ENCODE data around the gene CHM. TPM values are rescaled to one million over a fixed set of nuclear protein-coding genes. Genes with fewer than 3 reads are reported as not detected.

The CHM gene
- total RNA-seq, 1 experiment from 2014 or later = 28.9 TPM

GRCh38 chrX:85988353-85988752, 59.0 kb downstream of the CHM start:
- H3K9me3 ChIP-seq (ENCODE audit: control insufficient read depth, insufficient read depth, low read depth, low read length) = no peaks in the 10 kb centered on the region
- H3K4me3 ChIP-seq (ENCODE audit: low read depth in 2 of 2, low read length in 2 of 2) = no peak overlapping the region
- in situ Hi-C loops (cut with HindIII; ENCODE audit: low pct_unique_long_range_greater_than_20kb, low sequenced_read_pairs) = no loop called here
- ATAC-seq (no peak), DNase-seq (ENCODE audit: low read depth, low spot score) (no peak)
- H3K4me1 ChIP-seq (ENCODE audit: control insufficient read depth, insufficient read depth, low read length) = peaks cover 9% of the 10 kb centered on the region
- POLR2A ChIA-PET = no interaction called here
- BruUV-seq (replicated peaks) = no TSS peak
- TF ChIP-seq TCF7L2 (IDR thresholded peaks at IDR 0.05; ENCODE audit: low read depth, low read length) (no peak), SIN3A (IDR thresholded peaks at IDR 0.05; ENCODE audit: borderline replicate concordance, insufficient read depth, low read depth, low read length) (no peak), POLR2AphosphoS5 (IDR thresholded peaks at IDR 0.05; ENCODE audit: low read depth, low read length) (no peak)
- TF ChIP-seq, protein P1, sequence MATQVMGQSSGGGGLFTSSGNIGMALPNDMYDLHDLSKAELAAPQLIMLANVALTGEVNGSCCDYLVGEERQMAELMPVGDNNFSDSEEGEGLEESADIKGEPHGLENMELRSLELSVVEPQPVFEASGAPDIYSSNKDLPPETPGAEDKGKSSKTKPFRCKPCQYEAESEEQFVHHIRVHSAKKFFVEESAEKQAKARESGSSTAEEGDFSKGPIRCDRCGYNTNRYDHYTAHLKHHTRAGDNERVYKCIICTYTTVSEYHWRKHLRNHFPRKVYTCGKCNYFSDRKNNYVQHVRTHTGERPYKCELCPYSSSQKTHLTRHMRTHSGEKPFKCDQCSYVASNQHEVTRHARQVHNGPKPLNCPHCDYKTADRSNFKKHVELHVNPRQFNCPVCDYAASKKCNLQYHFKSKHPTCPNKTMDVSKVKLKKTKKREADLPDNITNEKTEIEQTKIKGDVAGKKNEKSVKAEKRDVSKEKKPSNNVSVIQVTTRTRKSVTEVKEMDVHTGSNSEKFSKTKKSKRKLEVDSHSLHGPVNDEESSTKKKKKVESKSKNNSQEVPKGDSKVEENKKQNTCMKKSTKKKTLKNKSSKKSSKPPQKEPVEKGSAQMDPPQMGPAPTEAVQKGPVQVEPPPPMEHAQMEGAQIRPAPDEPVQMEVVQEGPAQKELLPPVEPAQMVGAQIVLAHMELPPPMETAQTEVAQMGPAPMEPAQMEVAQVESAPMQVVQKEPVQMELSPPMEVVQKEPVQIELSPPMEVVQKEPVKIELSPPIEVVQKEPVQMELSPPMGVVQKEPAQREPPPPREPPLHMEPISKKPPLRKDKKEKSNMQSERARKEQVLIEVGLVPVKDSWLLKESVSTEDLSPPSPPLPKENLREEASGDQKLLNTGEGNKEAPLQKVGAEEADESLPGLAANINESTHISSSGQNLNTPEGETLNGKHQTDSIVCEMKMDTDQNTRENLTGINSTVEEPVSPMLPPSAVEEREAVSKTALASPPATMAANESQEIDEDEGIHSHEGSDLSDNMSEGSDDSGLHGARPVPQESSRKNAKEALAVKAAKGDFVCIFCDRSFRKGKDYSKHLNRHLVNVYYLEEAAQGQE (IDR thresholded peaks at IDR 0.05; ENCODE audit: insufficient read depth in 1 of 2, low read depth in 2 of 2, low read length in 1 of 2) = no peak
- TF ChIP-seq, protein P2, sequence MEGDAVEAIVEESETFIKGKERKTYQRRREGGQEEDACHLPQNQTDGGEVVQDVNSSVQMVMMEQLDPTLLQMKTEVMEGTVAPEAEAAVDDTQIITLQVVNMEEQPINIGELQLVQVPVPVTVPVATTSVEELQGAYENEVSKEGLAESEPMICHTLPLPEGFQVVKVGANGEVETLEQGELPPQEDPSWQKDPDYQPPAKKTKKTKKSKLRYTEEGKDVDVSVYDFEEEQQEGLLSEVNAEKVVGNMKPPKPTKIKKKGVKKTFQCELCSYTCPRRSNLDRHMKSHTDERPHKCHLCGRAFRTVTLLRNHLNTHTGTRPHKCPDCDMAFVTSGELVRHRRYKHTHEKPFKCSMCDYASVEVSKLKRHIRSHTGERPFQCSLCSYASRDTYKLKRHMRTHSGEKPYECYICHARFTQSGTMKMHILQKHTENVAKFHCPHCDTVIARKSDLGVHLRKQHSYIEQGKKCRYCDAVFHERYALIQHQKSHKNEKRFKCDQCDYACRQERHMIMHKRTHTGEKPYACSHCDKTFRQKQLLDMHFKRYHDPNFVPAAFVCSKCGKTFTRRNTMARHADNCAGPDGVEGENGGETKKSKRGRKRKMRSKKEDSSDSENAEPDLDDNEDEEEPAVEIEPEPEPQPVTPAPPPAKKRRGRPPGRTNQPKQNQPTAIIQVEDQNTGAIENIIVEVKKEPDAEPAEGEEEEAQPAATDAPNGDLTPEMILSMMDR (IDR thresholded peaks at IDR 0.05) = no peak
- no peak overlapping the region for H3K27ac ChIP-seq (ENCODE audit: low read length)
- no peaks in the 10 kb centered on the region for H3K27me3 ChIP-seq (ENCODE audit: control insufficient read depth, insufficient read depth, low read length)
- intact Hi-C loops (cut with micrococcal nuclease; ENCODE audit: unreplicated experiment) = no loop called here
- no peaks in the 10 kb centered on the region for H3K36me3 ChIP-seq (ENCODE audit: control insufficient read depth, insufficient read depth, low read length)
- CTCF ChIA-PET = no interaction called here

GRCh38 chrX:85980286-85980685, 67.1 kb downstream of the CHM start:
- TF ChIP-seq, protein P2 (IDR thresholded peaks at IDR 0.05) = no peak
- TF ChIP-seq, protein P1 (IDR thresholded peaks at IDR 0.05; ENCODE audit: insufficient read depth in 1 of 2, low read depth in 2 of 2, low read length in 1 of 2) = no peak
- TF ChIP-seq SIN3A (IDR thresholded peaks at IDR 0.05; ENCODE audit: borderline replicate concordance, insufficient read depth, low read depth, low read length) (no peak), TCF7L2 (IDR thresholded peaks at IDR 0.05; ENCODE audit: low read depth, low read length) (no peak), POLR2AphosphoS5 (IDR thresholded peaks at IDR 0.05; ENCODE audit: low read depth, low read length) (no peak)
- no peaks in the 10 kb centered on the region; the same call in 1 of the 2 replicates for H3K36me3 ChIP-seq (ENCODE audit: control insufficient read depth, insufficient read depth, low read length)
- H3K4me3 ChIP-seq (ENCODE audit: low read depth in 2 of 2, low read length in 2 of 2) = no peak overlapping the region
- intact Hi-C loops (cut with micrococcal nuclease; ENCODE audit: unreplicated experiment) = no loop called here
- BruUV-seq (replicated peaks) = no TSS peak
- H3K9me3 ChIP-seq (ENCODE audit: control insufficient read depth, insufficient read depth, low read depth, low read length) = no peaks in the 10 kb centered on the region
- ChIA-PET CTCF (no interaction called here), POLR2A (no interaction called here)
- in situ Hi-C loops (cut with HindIII; ENCODE audit: low pct_unique_long_range_greater_than_20kb, low sequenced_read_pairs) = no loop called here
- no peaks in the 10 kb centered on the region for H3K4me1 ChIP-seq (ENCODE audit: control insufficient read depth, insufficient read depth, low read length)
- no peak for ATAC-seq
- no peak for DNase-seq (ENCODE audit: low read depth, low spot score)
- no peaks in the 10 kb centered on the region for H3K27me3 ChIP-seq (ENCODE audit: control insufficient read depth, insufficient read depth, low read length)
- no peak overlapping the region for H3K27ac ChIP-seq (ENCODE audit: low read length)

Measured in Panc1 (cell line).